Coronary artery (tissue), 2 donors: ENCODE measurements around the gene ATXN1.

Source experiments
- DNase-seq: peaks from one replicate; pipeline ENCODE4 v3.0.0-alpha.2; 2017; ENCODE audit warnings: low spot score
- H3K27ac ChIP-seq, 2 donors: fragments of 200-600 bp; sonication (generic); one replicate each; pipeline ENCODE4 v1.5.1; 2016 to 2019
- H3K4me3 ChIP-seq: fragments of 200-600 bp; sonication (generic); 2 replicates; pipeline ENCODE4 v1.5.1; 2016; ENCODE audit warnings: mild to moderate bottlenecking, moderate library complexity
- CTCF ChIP-seq: fragments of 200-600 bp; sonication (generic); IDR thresholded peaks from one replicate; pipeline ENCODE4 v1.5.1; 2019; ENCODE audit warnings: antibody characterized with exemption

The ATXN1 gene

GRCh38 chr6:16377470-16377869, 383.8 kb downstream of the ATXN1 start:
- DNase-seq, result no peak
- Histone ChIP-seq H3K27ac (no peak overlapping the region), H3K4me3 (no peak overlapping the region)
- TF ChIP-seq CTCF, result no peak

- Histone ChIP-seq H3K4me3 (no peak overlapping the region), H3K27ac (no peak overlapping the region)
- no peak for TF ChIP-seq CTCF
- no peak for DNase-seq
Measured at GRCh38 chr6:16375843-16376242, 385.4 kb downstream of the ATXN1 start.

- TF ChIP-seq CTCF, result no peak
- Histone ChIP-seq H3K27ac (no peak overlapping the region), H3K4me3 (no peak overlapping the region)
- DNase-seq, result no peak
Measured at GRCh38 chr6:16375206-16375605, 386.1 kb downstream of the ATXN1 start.

GRCh38 chr6:16374461-16375200, 386.6 kb downstream of the ATXN1 start:
- no peak for DNase-seq
- no peak for TF ChIP-seq CTCF
- Histone ChIP-seq H3K27ac (no peak overlapping the region), H3K4me3 (no peak overlapping the region)

- DNase-seq, result no peak
- H3K27ac ChIP-seq, result no peak overlapping the region
- H3K4me3 ChIP-seq, result no peak overlapping the region
- TF ChIP-seq CTCF, result no peak
Measured at GRCh38 chr6:16374016-16374415, 387.2 kb downstream of the ATXN1 start.

GRCh38 chr6:16372029-16372776, 389.1 kb downstream of the ATXN1 start:
- H3K4me3 ChIP-seq, result no peak overlapping the region
- no peak overlapping the region for H3K27ac ChIP-seq
- no peak for DNase-seq
- no peak for TF ChIP-seq CTCF

GRCh38 chr6:16371401-16371800, 389.9 kb downstream of the ATXN1 start:
- DNase-seq, result no peak

More at GRCh38 chr6:16371401-16371800, 389.9 kb downstream of the ATXN1 start:
- TF ChIP-seq CTCF, result no peak
- H3K4me3 ChIP-seq, result no peak overlapping the region
- no peak overlapping the region for H3K27ac ChIP-seq
